SU-DHL-6 (cell line): ENCODE measurements around the gene BLVRB.

Experiments
- H2AFZ ChIP-seq: fragments of 200-600 bp; sonication (generic); 2 replicates; pipeline ENCODE4 v1.6.1; 2014; ENCODE audit warnings: low read depth, mild to moderate bottlenecking, moderate library complexity, mixed read lengths, antibody characterized with exemption, low read length; ENCODE audit not compliant: severe bottlenecking
- H3F3A ChIP-seq: fragments of 200-600 bp; shearing (Covaris generic); 2 replicates; pipeline ENCODE4 v1.6.0; 2016; ENCODE audit warnings: antibody characterized with exemption, mild to moderate bottlenecking; ENCODE audit not compliant: insufficient read depth
- H3K27ac ChIP-seq: fragments of 200-600 bp; sonication (generic); 2 replicates; pipeline ENCODE4 v1.5.1; 2016; ENCODE audit warnings: low read depth, mild to moderate bottlenecking, low read length, moderate library complexity, mixed read lengths
- H3K27me3 ChIP-seq: fragments of 200-600 bp; sonication (generic), shearing (Covaris generic); 2 replicates; pipeline ENCODE4 v1.6.0; 2014; ENCODE audit warnings: mild to moderate bottlenecking, low read length
- H3K36me3 ChIP-seq: fragments of 200-600 bp; sonication (generic); 2 replicates; pipeline ENCODE4 v1.6.1; 2014; ENCODE audit warnings: mild to moderate bottlenecking, low read length, mixed read lengths
- H3K4me2 ChIP-seq: fragments of 300-600, 200-600 bp; shearing (Covaris generic), sonication (generic); 2 replicates; pipeline ENCODE4 v1.6.0; 2014; ENCODE audit warnings: low read length, low read depth, mild to moderate bottlenecking; ENCODE audit not compliant: poor library complexity, severe bottlenecking
- H3K4me3 ChIP-seq: fragments of 200-600 bp; sonication (generic); 2 replicates; pipeline ENCODE4 v1.5.1; 2014; ENCODE audit warnings: antibody characterized with exemption, low read length, mild to moderate bottlenecking, mixed read lengths; ENCODE audit not compliant: insufficient read depth, poor library complexity, severe bottlenecking
- H3K79me2 ChIP-seq: fragments of 200-600 bp; sonication (generic); 2 replicates; pipeline ENCODE4 v1.6.1; 2014; ENCODE audit warnings: mild to moderate bottlenecking, low read length, moderate library complexity; ENCODE audit not compliant: insufficient read depth
- H3K9ac ChIP-seq: fragments of 200-600 bp; sonication (generic); 2 replicates; pipeline ENCODE4 v1.7.0; 2014; ENCODE audit warnings: mild to moderate bottlenecking, low read length
- H3K9me2 ChIP-seq: fragments of 200-600 bp; sonication (generic); replicated peaks from 2 replicates; pipeline ENCODE4 v1.6.1; 2014; ENCODE audit warnings: low read length; ENCODE audit not compliant: insufficient read depth
- H3K9me3 ChIP-seq: fragments of 200-600 bp; sonication (generic); 2 replicates; pipeline ENCODE4 v1.6.1; 2014; ENCODE audit warnings: low read length, mixed read lengths; ENCODE audit not compliant: insufficient read depth
- H4K20me1 ChIP-seq: fragments of 200-600 bp; sonication (generic); 2 replicates; pipeline ENCODE4 v1.6.1; 2014; ENCODE audit warnings: low read depth, mild to moderate bottlenecking, antibody characterized with exemption, low read length, moderate library complexity, mixed read lengths
- CTCF ChIP-seq: fragments of 200-600 bp; sonication (generic); IDR thresholded peaks from one replicate; pipeline ENCODE4 v1.5.1; 2017; ENCODE audit warnings: antibody characterized with exemption, mild to moderate bottlenecking, low read length, moderate library complexity; ENCODE audit not compliant: insufficient read depth, poor library complexity, severe bottlenecking
- EZH2phosphoT487 ChIP-seq: fragments of 200-600 bp; sonication (generic), shearing (Covaris generic); conservative IDR thresholded peaks from 2 replicates; pipeline ENCODE4 v1.6.1; 2018; ENCODE audit warnings: mild to moderate bottlenecking, antibody characterized with exemption, low read length, moderate library complexity, mixed read lengths

The BLVRB gene

DNA sequence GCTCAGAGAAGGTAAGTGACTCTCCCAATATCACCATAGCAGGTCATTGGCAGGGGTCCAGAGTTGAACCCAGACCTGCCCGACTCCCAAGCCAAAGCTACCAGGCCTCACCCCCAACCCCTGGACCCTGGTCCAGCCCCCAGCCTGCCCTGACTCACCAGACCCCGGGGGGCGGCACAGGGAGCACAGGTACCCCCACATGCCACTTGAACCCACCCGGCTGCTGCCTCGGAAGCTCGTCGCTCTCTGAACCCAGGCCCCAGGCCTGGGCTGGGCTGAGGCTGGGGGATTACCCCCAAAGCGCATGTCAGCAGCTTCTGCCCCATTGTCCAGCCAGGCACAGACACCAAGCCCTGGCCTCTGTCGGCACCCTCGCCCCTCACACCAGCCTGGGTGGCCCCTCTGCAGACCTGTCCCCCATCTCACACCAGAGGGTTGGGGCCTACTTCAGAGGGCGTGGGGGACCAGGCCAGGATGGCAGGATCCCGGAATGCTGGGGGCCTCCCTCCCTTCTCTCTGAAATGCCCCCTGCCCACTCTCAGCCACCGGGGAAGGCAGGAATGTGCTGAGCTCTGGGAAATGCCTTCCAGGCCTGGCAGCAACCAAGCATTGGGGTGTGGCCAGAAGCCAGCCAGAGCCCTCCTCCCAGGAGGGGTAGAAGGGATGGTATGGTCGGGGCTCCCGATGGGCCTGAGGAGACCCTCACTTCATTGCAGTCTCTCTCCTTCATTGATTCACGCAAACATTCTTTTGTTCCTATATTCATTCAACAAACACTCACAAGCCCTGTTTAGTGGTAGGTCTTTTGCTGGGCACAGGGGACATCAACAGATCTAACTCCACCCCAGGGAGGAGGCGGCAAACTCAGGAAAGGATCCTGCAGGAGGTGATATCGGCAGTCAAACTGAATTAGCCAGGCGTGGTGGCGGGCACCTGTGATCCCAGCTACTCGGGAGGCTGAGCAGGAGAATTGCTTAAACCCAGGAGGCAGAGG is 50.7 kb downstream of the BLVRB start:
- Histone ChIP-seq H4K20me1 (no peaks in the 10 kb centered on the region), H3K27ac (no peak overlapping the region), H3F3A (no peaks in the 10 kb centered on the region), H3K9me2 (no peaks in the 10 kb centered on the region), H3K36me3 (no peaks in the 10 kb centered on the region), H3K27me3 (no peaks in the 10 kb centered on the region), H2AFZ (no peak overlapping the region), H3K9me3 (no peaks in the 10 kb centered on the region), H3K4me2 (no peak overlapping the region), H3K4me3 (no peak overlapping the region), H3K79me2 (no peaks in the 10 kb centered on the region), H3K9ac (no peak overlapping the region)
- TF ChIP-seq CTCF = no peak
- TF ChIP-seq EZH2phosphoT487 = no peak

GRCh38 chr19:40413291-40413845 is 52.2 kb downstream of the BLVRB start, which contains the start of gene PRX:
Gene PRX (minus strand): TSS chr19:40413378. CDS start chr19:40407932, 5,446 bp downstream.
- H3K9ac ChIP-seq = no peak within 1 kb of the TSS
- H3K9me2 ChIP-seq = no peaks in the 10 kb centered on the region
- no peak within 1 kb of the TSS for H3K27ac ChIP-seq
- H4K20me1 ChIP-seq = no peaks in the 10 kb centered on the region
- no peaks in the 10 kb centered on the region for H3K79me2 ChIP-seq
- TF ChIP-seq CTCF (no peak), EZH2phosphoT487 (no peak)
- no peak within 1 kb of the TSS for H3K4me2 ChIP-seq
- no peaks in the 10 kb centered on the region for H3K36me3 ChIP-seq
- H3F3A ChIP-seq = no peaks in the 10 kb centered on the region
- H3K9me3 ChIP-seq = no peaks in the 10 kb centered on the region
- no peak within 1 kb of the TSS for H3K4me3 ChIP-seq
- no peaks in the 10 kb centered on the region for H3K27me3 ChIP-seq
- H2AFZ ChIP-seq = no peak within 1 kb of the TSS

DNA sequence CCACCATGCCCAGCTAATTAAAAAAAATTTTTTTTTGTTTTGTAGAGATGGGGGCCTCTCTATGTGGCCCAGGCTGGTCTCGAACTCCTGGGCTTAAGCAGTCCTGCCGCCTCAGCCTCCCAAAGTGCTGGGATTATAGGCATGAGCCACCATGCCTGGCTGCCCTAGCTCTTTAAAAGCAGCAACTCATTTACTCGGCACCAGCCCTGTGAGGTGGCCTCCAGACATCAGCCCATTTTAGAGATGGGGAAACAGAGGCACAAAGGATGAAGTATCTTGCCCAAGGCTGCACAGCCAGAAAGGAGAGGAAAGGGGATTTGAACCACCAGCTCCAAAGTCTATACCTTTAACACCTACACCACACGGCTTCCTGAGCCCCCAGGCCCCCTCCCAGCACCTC is 52.7 kb downstream of the BLVRB start:
- Histone ChIP-seq H3K9me2 (no peaks in the 10 kb centered on the region), H2AFZ (no peak overlapping the region), H3K4me3 (no peak overlapping the region), H3K9ac (no peak overlapping the region), H3K27me3 (no peaks in the 10 kb centered on the region), H3K36me3 (no peaks in the 10 kb centered on the region), H4K20me1 (no peaks in the 10 kb centered on the region), H3K79me2 (no peaks in the 10 kb centered on the region), H3F3A (no peaks in the 10 kb centered on the region), H3K4me2 (no peak overlapping the region), H3K9me3 (no peaks in the 10 kb centered on the region), H3K27ac (no peak overlapping the region)
- TF ChIP-seq EZH2phosphoT487 (no peak), CTCF (no peak)
